GM21825 (cell line): ENCODE data around the gene PPP1R1B.

Experiments used
- ATAC-seq: cut with Tn5 transposase; IDR thresholded peaks from one replicate; pipeline ENCODE4 v1.9.1; 2021; ENCODE audit warnings: mild to moderate bottlenecking, moderate library complexity; ENCODE audit not compliant: unreplicated experiment

PPP1R1B gene

DNA sequence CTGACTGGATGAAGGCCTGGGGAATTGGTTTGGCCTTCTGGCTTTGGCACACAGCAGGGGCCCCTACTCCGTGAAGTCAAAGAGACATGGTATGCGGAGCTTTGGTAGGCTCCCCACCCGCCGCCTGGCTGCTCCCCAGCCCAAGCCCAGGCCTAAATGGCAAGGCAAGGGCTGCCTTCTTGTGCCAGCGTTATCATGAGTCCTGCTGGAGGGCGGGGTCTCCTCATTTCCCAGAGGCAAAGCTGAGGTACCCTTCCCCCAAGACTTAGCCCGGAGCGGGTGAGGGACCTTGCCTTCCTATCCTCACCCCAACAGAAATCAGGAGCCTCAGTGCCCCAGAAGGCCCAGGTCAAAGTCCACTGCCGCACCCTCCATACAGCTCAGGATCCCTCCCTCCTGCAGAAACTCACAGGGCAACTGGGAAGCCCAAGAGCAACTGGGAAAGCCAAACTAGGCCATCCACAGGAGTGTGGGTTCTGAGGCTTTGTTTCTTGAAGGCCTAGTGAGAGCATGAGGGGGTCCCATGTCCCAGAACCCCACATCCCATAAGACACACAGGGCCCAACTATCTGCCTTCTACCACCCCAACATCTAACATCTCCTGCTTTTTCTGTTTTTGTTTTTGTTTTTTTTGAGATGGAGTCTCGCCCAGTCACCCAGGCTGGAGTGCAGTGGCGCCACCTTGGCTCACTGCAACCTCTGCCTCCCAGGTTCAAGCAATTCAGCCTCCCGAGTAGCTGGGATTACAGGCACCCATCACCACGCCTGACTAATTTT lies 51.8 kb downstream of the PPP1R1B start:
- ATAC-seq = no peak

- no peak for ATAC-seq
These were observed 52.9 kb downstream of the PPP1R1B start for GRCh38 chr17:39679521-39680192.

GRCh38 chr17:39683295-39683939 lies 56.7 kb downstream of the PPP1R1B start:
- no peak for ATAC-seq

DNA sequence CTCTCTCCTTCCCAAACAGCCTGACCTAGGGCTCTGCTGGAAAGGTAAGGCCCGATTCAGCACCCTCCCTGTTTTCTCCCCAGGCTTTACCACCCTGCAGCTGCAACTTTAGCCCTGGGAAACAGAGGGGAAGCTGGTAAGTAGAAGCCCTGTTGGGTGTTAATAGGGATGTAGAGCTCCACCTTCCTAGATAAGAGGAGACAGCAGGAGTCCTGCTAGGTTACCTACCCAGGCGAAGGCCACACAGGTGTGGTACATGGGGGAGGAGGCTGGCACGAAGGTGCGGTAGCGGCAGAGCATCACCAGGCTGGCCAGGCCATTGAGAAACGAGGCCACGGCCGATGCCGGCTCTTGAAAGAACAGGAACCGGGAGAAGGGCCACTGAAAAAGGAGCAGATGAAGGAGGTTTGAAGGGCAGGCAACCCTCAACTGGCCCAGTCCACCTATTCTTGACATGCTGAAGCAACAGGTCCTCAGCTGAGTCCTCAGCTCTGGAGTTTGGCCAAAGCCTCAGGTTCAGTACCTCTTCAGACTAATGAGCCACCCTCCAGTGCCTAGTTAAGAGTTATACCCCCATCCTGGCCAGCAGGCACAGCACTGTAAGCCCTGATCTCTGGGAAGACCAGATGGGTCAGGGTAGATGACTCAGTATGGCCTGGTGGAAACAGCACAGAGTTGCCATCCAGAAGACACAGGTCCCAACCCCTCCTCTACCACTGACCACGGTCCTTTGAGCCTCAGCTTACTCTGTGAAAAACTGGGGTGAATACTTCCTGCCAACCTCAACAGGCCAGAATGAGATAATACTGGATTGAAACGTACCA lies 57.8 kb downstream of the PPP1R1B start:
- no peak for ATAC-seq
